Kidney (tissue), 14 donors: ENCODE measurements around the gene SPATA2. TPM values are rescaled to one million over a fixed set of nuclear protein-coding genes. Genes with fewer than 3 reads are reported as not detected.

ENCODE experiments used
- DNase-seq, 5 donors: peaks; one replicate each; pipeline ENCODE4 v3.0.0-alpha.2; 2013 to 2020
- FAIRE-seq: peaks from 2 replicates; lab custom pipeline; 2012; peaks lifted over from hg19 to GRCh38; lab: Jason Lieb, UNC
- H3K27ac ChIP-seq, 2 donors: one replicate each; pipeline ENCODE4 v1.7.0; 2013; ENCODE audit warnings: low read depth in 2 of 2, low read length in 2 of 2, inconsistent platforms in 1 of 2
- H3K27me3 ChIP-seq: one replicate; pipeline ENCODE4 v1.7.1; 2013; ENCODE audit warnings: low read length, inconsistent platforms; ENCODE audit not compliant: control insufficient read depth, insufficient read depth
- H3K36me3 ChIP-seq, 3 donors: one replicate each; pipeline versions ENCODE4 v1.7.0 to v1.7.1; 2013; ENCODE audit warnings: low read length in 3 of 3, control low read depth in 1 of 3, inconsistent platforms in 1 of 3; ENCODE audit not compliant: insufficient read depth in 3 of 3, control insufficient read depth in 2 of 3
- H3K4me1 ChIP-seq, 3 donors: one replicate each; pipeline versions ENCODE4 v1.7.0 to v1.7.1; 2013; ENCODE audit warnings: low read length in 3 of 3, inconsistent platforms in 1 of 3, low read depth in 1 of 3; ENCODE audit not compliant: control insufficient read depth in 2 of 3, insufficient read depth in 2 of 3
- H3K4me3 ChIP-seq, 3 donors: one replicate each; pipeline versions ENCODE4 v1.7.0 to v1.8.1; 2013; ENCODE audit warnings: low read length in 3 of 3, control low read depth in 1 of 3, inconsistent platforms in 1 of 3
- H3K9ac ChIP-seq, 3 donors: one replicate each; pipeline versions ENCODE4 v1.7.0 to v1.7.1; 2013; ENCODE audit warnings: low read length in 3 of 3, control low read depth in 1 of 3, inconsistent platforms in 1 of 3
- H3K9me3 ChIP-seq, 3 donors: one replicate each; pipeline versions ENCODE4 v1.7.0 to v1.7.1; 2013; ENCODE audit warnings: low read length in 3 of 3, control low read depth in 1 of 3, inconsistent platforms in 1 of 3; ENCODE audit not compliant: control insufficient read depth in 2 of 3, insufficient read depth in 1 of 3
- intact Hi-C: fragments of 100-400 bp; cut with DNase I; formaldehyde crosslinking; loops from one replicate; pipeline ENCODE4 v1.11.1; 2022
- polyA plus RNA-seq: library from polyadenylated mRNA; stranded (reverse); fragments of 350-450 nt; fragmentation: Illumina TruSeq; extraction: RNeasy Lipid Tissue Mini Kit (QIAGEN cat#74804); gene quantifications from one replicate; pipeline ENCODE4 v1.2.3, GENCODE V29; 2014; ENCODE audit warnings: low read depth, low replicate concordance; ENCODE audit not compliant: insufficient read depth
- total RNA-seq: library from RNA; stranded (reverse); fragmentation: NEBNext Ultra II Directional; extraction: Animal tissue kit (Norgen Biotek cat#: 25700); gene quantifications from one replicate; pipeline ENCODE4 v1.2.1, GENCODE V29; 2021
- TF ChIP-seq, protein P1 (sequence below): IDR thresholded peaks from 3 replicates; pipeline ENCODE4 v1.5.1; 2012; ENCODE audit warnings: mild to moderate bottlenecking, moderate library complexity, borderline replicate concordance; ENCODE audit not compliant: insufficient read depth; ENCODE audit errors: extremely low read depth
- donor health status: control.
- donor health status: control.
- donor health status: control.
- donor health status: control.
- donor health status: control.
- donor health status: DM: yes; HTN: yes; CAD: no.
- donor health status: Normal renal cell carcinoma (clear cell type).

SPATA2 gene
- total and polyA plus RNA-seq, 2 donors from 2014 or later, result 5.8 to 9.0 TPM

DNA sequence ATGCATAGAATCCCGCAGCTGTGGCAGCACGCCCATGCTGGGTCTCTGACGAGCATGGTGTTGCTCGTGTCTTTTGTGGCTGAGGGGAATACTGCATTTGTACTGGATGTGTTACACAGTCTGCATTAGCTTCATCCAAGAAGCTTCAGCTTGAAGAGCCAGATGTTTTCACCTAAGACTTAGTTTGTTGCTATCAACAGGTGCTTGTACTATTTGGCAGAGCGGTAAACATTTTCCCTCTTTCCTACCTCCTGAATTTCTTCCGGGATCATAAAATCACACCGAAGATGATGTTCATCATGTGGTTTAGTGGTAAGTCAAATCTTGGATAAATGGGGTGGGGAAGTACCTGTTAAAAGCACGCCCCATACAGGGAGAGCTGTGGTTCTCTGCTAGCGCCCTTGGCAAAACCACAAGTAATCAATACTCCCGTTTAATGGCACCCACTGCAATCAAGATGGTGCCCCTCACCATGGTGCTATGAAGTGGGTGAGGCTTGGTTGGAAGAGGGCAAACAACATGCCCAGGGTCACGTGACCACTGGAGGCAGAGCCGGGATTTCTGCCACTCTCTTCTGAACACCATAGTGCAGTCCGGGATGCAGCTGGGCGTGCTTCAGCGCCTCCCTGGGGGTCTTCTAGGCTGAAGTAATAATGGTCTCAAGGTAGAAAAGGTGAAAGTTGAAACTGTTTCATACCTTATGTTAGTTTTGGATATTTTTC lies 34.4 kb downstream of the SPATA2 start:
- Histone ChIP-seq H3K4me3 (no peak overlapping the region), H3K9ac (no peak overlapping the region), H3K9me3 (no peaks in the 10 kb centered on the region), H3K27ac (no peak overlapping the region), H3K36me3 (peaks cover 2 to 34% (median 14%) of the 10 kb centered on the region in 3 donors), H3K27me3 (no peaks in the 10 kb centered on the region), H3K4me1 (no peaks in the 10 kb centered on the region)
- intact Hi-C loops, result no loop called here
- TF ChIP-seq, protein P1, sequence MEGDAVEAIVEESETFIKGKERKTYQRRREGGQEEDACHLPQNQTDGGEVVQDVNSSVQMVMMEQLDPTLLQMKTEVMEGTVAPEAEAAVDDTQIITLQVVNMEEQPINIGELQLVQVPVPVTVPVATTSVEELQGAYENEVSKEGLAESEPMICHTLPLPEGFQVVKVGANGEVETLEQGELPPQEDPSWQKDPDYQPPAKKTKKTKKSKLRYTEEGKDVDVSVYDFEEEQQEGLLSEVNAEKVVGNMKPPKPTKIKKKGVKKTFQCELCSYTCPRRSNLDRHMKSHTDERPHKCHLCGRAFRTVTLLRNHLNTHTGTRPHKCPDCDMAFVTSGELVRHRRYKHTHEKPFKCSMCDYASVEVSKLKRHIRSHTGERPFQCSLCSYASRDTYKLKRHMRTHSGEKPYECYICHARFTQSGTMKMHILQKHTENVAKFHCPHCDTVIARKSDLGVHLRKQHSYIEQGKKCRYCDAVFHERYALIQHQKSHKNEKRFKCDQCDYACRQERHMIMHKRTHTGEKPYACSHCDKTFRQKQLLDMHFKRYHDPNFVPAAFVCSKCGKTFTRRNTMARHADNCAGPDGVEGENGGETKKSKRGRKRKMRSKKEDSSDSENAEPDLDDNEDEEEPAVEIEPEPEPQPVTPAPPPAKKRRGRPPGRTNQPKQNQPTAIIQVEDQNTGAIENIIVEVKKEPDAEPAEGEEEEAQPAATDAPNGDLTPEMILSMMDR, result no peak
- FAIRE-seq, result no peak
- no peak for DNase-seq

DNA sequence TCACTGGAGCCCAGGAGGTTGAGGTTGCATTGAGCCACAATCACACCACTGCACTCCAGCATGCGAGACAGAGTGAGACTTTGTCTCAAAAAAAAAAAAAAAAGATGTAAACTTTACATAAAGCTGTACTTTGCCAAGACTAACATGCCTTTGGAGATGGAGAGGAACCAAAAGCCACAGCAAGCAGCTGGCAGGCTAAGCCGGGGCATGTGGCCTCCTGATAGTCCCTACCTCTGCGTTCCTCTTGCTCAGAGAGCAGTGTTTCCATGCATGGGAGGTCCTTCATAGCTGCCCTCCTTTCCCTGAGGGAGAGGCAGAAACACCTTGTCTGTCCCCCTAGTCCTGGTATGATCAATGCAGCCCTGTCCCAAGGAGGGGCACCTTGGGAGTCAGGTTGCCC lies 35.2 kb downstream of the SPATA2 start:
- intact Hi-C loops, result no loop called here
- no peak for FAIRE-seq

DNA sequence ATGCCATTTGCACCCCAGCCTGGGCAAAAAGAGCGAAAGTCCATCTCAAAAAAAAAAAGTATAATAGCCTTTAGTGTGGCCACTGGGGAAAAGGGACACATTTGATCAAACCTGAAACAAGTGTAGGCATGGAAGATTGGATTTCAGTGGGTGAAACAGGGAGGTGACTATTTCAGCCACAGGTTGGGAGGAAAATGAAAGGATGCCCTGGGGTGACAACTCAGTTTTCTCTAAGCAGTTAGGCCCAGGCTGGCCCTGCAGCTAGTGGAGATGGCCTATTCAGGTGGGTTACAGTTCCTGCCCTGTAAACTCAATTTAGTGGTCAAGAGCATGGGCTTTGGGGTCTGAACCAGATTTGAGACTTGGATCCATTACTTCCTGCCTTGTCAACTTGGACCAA lies 36.4 kb downstream of the SPATA2 start:
- H3K4me3 ChIP-seq, result no peak overlapping the region
- no peaks in the 10 kb centered on the region for H3K27me3 ChIP-seq
- peaks cover 2 to 27% (median 15%) of the 10 kb centered on the region in 3 donors for H3K36me3 ChIP-seq
- no peak overlapping the region for H3K27ac ChIP-seq
- H3K9me3 ChIP-seq, result no peaks in the 10 kb centered on the region
- H3K4me1 ChIP-seq, result no peaks in the 10 kb centered on the region
- DNase-seq, result no peak
- TF ChIP-seq, protein P1, result no peak
- FAIRE-seq, result no peak
- H3K9ac ChIP-seq, result no peak overlapping the region
- intact Hi-C loops, result no loop called here

More for the DNA sequence above, 35.2 kb downstream of the SPATA2 start:
- Histone ChIP-seq H3K9me3 (no peaks in the 10 kb centered on the region), H3K27me3 (no peaks in the 10 kb centered on the region), H3K4me3 (no peak overlapping the region), H3K36me3 (peaks cover 2 to 30% (median 14%) of the 10 kb centered on the region in 3 donors), H3K27ac (no peak overlapping the region), H3K4me1 (no peaks in the 10 kb centered on the region), H3K9ac (no peak overlapping the region)
- DNase-seq, result no peak
- TF ChIP-seq, protein P1, result no peak
